ENCODE results near the gene TMEM131.
"Not testable (repeated sequence)": the region's sequence is repeated elsewhere in the genome, so short reads cannot be mapped to it uniquely, and the experiment has no call there.

Gene TMEM131

DNA sequence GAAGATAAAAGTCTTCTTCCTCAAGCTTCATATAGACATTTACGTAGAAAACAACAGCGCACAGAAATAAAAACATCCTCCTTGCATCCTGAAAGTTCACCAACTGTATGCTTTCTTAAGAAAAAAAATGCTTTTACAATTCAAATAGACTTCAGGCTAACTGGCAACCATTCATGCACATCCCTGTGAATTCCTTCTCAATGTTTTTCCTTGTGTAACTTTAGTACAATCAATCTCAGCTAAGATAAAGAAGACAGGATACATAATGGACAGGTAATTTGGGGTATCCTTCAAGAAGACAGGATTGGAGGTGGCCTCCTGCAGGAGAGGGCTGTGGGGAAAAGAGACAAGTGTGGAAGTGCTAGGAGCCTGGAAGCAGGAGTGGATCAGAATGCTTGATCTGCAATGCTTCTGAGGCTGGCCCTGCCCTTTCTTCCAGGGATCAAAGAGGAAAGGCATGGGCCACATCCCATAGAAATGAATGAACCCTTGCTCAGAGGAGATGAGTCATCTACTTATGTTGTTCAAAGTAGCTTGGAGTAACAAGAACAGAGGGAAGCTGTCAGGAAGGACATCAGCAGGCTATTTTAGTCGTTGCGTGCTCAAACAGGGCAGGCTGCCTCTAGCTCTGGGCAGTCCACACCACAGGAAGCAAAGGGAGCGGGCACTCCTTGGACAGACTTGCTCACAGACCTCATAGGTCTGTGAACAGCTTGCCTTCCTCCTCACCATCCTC, 126.6 kb downstream of the TMEM131 start:
- TF ChIP-seq, protein P1, sequence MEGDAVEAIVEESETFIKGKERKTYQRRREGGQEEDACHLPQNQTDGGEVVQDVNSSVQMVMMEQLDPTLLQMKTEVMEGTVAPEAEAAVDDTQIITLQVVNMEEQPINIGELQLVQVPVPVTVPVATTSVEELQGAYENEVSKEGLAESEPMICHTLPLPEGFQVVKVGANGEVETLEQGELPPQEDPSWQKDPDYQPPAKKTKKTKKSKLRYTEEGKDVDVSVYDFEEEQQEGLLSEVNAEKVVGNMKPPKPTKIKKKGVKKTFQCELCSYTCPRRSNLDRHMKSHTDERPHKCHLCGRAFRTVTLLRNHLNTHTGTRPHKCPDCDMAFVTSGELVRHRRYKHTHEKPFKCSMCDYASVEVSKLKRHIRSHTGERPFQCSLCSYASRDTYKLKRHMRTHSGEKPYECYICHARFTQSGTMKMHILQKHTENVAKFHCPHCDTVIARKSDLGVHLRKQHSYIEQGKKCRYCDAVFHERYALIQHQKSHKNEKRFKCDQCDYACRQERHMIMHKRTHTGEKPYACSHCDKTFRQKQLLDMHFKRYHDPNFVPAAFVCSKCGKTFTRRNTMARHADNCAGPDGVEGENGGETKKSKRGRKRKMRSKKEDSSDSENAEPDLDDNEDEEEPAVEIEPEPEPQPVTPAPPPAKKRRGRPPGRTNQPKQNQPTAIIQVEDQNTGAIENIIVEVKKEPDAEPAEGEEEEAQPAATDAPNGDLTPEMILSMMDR (conservative IDR thresholded peaks at IDR 0.05) = no peak
- no peak for TF ChIP-seq ZFX (IDR thresholded peaks at IDR 0.05)
- H3K27ac ChIP-seq = no peak overlapping the region

DNA sequence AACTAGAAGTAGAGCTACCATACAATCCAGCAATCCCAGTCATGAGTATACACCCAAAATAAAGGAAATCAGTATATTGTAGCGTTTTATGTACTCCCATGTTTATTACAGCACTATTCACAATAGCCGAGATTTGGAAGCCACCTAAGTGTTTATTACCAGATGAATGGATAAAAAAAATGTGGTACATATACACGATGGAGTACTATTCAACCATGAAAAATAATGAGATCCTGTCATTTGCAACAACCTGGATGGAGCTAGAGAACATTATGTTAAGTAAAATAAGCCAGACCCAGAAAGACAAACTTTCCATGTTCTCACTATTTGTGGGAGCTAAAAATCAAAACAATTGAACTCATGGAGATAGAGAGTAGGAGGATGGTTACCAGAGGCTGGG, 131.9 kb downstream of the TMEM131 start:
- no peak overlapping the region for H3K27ac ChIP-seq
- TF ChIP-seq ZFX (IDR thresholded peaks at IDR 0.05) = no peak
- TF ChIP-seq, protein P1 (conservative IDR thresholded peaks at IDR 0.05) = no peak

DNA sequence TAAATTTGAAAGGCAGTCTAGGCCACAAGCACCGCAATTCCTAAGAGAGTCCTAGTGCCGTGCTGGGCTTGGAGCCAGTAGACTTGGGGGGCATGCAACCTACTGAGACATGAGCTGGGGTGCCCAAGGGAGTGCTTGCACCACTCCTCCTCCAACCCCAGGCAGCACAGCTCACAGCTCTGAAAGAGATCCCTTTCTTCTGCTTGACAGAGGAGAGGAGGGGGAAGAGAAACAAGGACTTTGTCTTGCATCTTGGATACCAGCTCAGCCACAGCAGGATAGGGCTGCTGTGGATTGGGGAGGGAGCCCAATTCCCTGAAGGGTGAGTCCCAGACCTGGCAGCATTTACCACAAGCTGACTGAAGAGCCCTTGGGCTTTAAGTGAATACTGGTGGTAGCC, 134.6 kb downstream of the TMEM131 start:
- TF ChIP-seq, protein P1 (conservative IDR thresholded peaks at IDR 0.05) = no peak
- TF ChIP-seq ZFX (IDR thresholded peaks at IDR 0.05) = no peak
- no peak overlapping the region for H3K27ac ChIP-seq

DNA sequence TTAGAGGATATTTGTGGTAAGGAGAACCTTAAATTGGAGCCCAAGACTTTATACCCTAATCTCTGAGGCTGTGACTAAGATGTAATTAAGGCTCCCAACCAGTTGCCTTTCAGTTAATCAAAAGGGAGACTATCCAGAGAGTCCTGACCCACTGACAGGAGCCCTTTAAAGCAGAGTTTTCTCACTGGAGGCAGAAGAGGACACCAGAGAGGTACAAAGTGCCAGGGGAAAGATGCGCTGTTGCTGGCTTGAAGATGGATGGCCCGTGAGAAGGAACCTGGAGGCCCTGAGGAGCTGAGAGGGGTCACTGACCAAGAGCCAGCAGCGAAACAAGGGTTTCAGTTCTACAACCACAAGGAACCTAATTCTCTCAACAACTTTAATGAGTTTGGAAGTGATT, 137.3 kb downstream of the TMEM131 start:
- H3K27ac ChIP-seq = no peak overlapping the region
- no peak for TF ChIP-seq ZFX (IDR thresholded peaks at IDR 0.05)
- TF ChIP-seq, protein P1 (conservative IDR thresholded peaks at IDR 0.05) = no peak

DNA sequence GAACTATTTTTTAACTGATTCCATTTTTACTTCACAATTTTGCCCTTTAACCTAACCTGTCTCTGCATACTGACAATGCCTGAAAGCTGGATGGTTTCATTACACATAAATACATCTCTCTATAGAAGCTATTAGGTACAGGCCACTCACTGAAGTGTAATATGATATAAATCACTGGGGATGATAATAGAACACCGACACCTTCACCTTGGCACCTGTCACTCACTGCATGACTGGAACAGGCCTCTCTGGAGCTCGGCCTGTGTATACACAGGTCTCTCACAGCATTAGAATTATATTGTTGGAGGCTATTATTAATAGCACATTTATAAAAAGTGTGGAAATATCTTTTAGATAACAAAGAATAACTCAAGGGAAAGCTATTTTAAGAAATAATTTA, 138.2 kb downstream of the TMEM131 start:
- no peak for TF ChIP-seq ZFX (IDR thresholded peaks at IDR 0.05)
- TF ChIP-seq, protein P1 (conservative IDR thresholded peaks at IDR 0.05) = no peak

DNA sequence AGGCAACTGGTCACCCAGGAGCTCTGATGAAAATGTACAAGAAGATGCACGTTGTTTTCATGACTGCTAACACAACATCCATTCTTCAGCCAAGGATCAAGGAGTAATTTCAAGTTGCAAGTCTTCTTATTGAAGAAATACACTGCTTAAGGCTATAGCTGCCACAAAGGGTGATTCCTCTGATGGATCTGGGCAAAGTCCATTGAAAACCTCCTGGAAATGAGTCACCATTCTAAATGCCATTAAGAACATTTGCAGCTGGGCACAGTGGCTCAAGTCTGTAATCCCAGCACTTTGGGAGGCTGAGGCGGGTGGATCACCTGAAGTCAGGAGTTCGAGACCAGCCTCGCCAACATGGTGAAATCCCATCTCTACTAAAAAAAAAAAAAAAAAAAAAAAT, 142.7 kb downstream of the TMEM131 start:
- not testable (repeated sequence) for H3K27ac ChIP-seq

More for the DNA sequence above, 138.2 kb downstream of the TMEM131 start:
- no peak overlapping the region for H3K27ac ChIP-seq

DNA sequence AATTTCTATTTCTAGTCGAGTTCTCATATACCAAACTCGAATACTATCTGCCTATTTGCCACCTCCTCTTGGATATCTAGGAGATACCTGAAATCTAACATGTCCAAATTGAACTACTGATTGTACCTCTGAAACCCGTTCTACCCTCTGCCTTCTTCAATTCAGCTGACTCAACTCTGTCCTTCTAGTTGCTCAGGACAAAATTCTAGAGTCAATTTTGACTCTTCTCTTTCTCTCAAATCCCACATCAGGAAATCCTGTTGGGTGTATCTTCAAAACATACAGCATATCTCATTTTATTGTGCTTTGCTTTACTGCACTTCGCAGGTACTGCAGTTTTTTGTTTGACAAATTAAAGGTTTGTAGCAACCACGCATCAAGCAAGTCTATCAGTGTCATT, 144.6 kb downstream of the TMEM131 start:
- TF ChIP-seq, protein P1 (conservative IDR thresholded peaks at IDR 0.05) = no peak
- no peak for TF ChIP-seq ZFX (IDR thresholded peaks at IDR 0.05)
- no peak overlapping the region for H3K27ac ChIP-seq
